ENCODE results near the gene ENO2. TPM values are rescaled to one million over a fixed set of nuclear protein-coding genes. Genes with fewer than 3 reads are reported as not detected.

Gene ENO2
- polyA plus RNA-seq, 1 of the 3 experiments (the other 2 are of a cell fraction): 50.6 TPM

- TF ChIP-seq, protein P1, sequence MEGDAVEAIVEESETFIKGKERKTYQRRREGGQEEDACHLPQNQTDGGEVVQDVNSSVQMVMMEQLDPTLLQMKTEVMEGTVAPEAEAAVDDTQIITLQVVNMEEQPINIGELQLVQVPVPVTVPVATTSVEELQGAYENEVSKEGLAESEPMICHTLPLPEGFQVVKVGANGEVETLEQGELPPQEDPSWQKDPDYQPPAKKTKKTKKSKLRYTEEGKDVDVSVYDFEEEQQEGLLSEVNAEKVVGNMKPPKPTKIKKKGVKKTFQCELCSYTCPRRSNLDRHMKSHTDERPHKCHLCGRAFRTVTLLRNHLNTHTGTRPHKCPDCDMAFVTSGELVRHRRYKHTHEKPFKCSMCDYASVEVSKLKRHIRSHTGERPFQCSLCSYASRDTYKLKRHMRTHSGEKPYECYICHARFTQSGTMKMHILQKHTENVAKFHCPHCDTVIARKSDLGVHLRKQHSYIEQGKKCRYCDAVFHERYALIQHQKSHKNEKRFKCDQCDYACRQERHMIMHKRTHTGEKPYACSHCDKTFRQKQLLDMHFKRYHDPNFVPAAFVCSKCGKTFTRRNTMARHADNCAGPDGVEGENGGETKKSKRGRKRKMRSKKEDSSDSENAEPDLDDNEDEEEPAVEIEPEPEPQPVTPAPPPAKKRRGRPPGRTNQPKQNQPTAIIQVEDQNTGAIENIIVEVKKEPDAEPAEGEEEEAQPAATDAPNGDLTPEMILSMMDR (IDR thresholded peaks at IDR 0.05): no peak
- no peak for TF ChIP-seq IRF3 (IDR thresholded peaks at IDR 0.05; ENCODE audit: low read depth, low read length)
- TF ChIP-seq CHD2 (IDR thresholded peaks at IDR 0.05; ENCODE audit: low read length, partially characterized antibody): peak; percentile 73
- TF ChIP-seq FOXM1 (IDR thresholded peaks at IDR 0.05; ENCODE audit: low read depth): no peak
- TF ChIP-seq FOSL2 (IDR thresholded peaks at IDR 0.05; ENCODE audit: borderline replicate concordance, low read depth): no peak
- no peak for TF ChIP-seq NRF1 (IDR thresholded peaks at IDR 0.05; ENCODE audit: low read depth, low read length)
- no peak for TF ChIP-seq FOXJ3 (CRISPR knock-in tag; IDR thresholded peaks at IDR 0.05)
- peak; percentile 58 to 68; a peak in 2 of 4 replicates for TF ChIP-seq EP300 (IDR thresholded peaks at IDR 0.05; ENCODE audit: borderline replicate concordance in 1 of 2, low read depth in 1 of 2, low read length in 1 of 2)
- TF ChIP-seq RFX5 (IDR thresholded peaks at IDR 0.05; ENCODE audit: low read length): peak; percentile 41
- no peak for TF ChIP-seq MEF2A (IDR thresholded peaks at IDR 0.05; ENCODE audit: borderline replicate concordance, low read depth)
- TF ChIP-seq, protein P2, sequence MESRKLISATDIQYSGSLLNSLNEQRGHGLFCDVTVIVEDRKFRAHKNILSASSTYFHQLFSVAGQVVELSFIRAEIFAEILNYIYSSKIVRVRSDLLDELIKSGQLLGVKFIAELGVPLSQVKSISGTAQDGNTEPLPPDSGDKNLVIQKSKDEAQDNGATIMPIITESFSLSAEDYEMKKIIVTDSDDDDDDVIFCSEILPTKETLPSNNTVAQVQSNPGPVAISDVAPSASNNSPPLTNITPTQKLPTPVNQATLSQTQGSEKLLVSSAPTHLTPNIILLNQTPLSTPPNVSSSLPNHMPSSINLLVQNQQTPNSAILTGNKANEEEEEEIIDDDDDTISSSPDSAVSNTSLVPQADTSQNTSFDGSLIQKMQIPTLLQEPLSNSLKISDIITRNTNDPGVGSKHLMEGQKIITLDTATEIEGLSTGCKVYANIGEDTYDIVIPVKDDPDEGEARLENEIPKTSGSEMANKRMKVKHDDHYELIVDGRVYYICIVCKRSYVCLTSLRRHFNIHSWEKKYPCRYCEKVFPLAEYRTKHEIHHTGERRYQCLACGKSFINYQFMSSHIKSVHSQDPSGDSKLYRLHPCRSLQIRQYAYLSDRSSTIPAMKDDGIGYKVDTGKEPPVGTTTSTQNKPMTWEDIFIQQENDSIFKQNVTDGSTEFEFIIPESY (IDR thresholded peaks at IDR 0.05; ENCODE audit: borderline replicate concordance, low read depth): peak; percentile 75; the same call in 1 of the 2 replicates
- TF ChIP-seq NFIC (IDR thresholded peaks at IDR 0.05; ENCODE audit: borderline replicate concordance): no peak
- no peak for TF ChIP-seq RAD21 (IDR thresholded peaks at IDR 0.05; ENCODE audit: low read length)
- no peak for TF ChIP-seq RXRA (IDR thresholded peaks at IDR 0.05; ENCODE audit: borderline replicate concordance, low read depth)
- peak; percentile 44; the same call in 1 of the 2 replicates for TF ChIP-seq TEAD4 (IDR thresholded peaks at IDR 0.05; ENCODE audit: borderline replicate concordance, insufficient read depth)
- peak; percentile 76 for TF ChIP-seq GABPA (IDR thresholded peaks at IDR 0.05; ENCODE audit: low read depth)
- TF ChIP-seq EZH2phosphoT487 (IDR thresholded peaks at IDR 0.05; ENCODE audit: borderline replicate concordance, low read depth): no peak
- TF ChIP-seq JUND (IDR thresholded peaks at IDR 0.05): no peak; the same call in 1 of the 2 replicates
- TF ChIP-seq ELF1 (IDR thresholded peaks at IDR 0.05): peak; percentile 32; the same call in 1 of the 2 replicates
- TF ChIP-seq GATA2 (CRISPR knock-in tag; IDR thresholded peaks at IDR 0.05): 0 out of 2 replicates have a peak, but pooled peaks have one; percentile 10
- TF ChIP-seq MAX (IDR thresholded peaks at IDR 0.05; ENCODE audit: low read depth): peak; percentile 37; the same call in 1 of the 2 replicates
- TF ChIP-seq TCF12 (IDR thresholded peaks at IDR 0.05): peak; percentile 7; the same call in 1 of the 2 replicates
- peak; percentile 100 for TF ChIP-seq POLR2AphosphoS5 (IDR thresholded peaks at IDR 0.05; ENCODE audit: low read depth, low read length)
- TF ChIP-seq YY1 (IDR thresholded peaks at IDR 0.05; ENCODE audit: low read depth): no peak
- TF ChIP-seq SMC3 (IDR thresholded peaks at IDR 0.05; ENCODE audit: low read depth, low read length): no peak
- peak; percentile 64 for TF ChIP-seq RCOR1 (IDR thresholded peaks at IDR 0.05; ENCODE audit: low read length)
Observed at GRCh38 chr12:6943722-6944380, 29.5 kb downstream of the ENO2 start, which contains the start of the genes C12orf57 and RNU7-1 (continued).

All from SK-N-SH (cell line).